Neural cell (in vitro differentiated cells): Measurements from ENCODE around the gene TEFM.

Experiments
- EP300 ChIP-seq: fragments of 450-650 bp; conservative IDR thresholded peaks from 2 replicates; pipeline ENCODE4 v1.6.1; 2014; ENCODE audit warnings: antibody characterized with exemption, mild to moderate bottlenecking, moderate library complexity; ENCODE audit not compliant: poor library complexity, severe bottlenecking
- EZH2 ChIP-seq: fragments of 200-600, 300-800 bp; shearing (Covaris generic), sonication (generic); IDR thresholded peaks from 2 replicates; pipeline ENCODE4 v1.6.1; 2014; ENCODE audit warnings: antibody characterized with exemption, low read length, borderline replicate concordance, mild to moderate bottlenecking; ENCODE audit not compliant: insufficient read depth, poor library complexity, severe bottlenecking
- MXI1 ChIP-seq: fragments of 450-650 bp; conservative IDR thresholded peaks from 2 replicates; pipeline ENCODE4 v1.6.1; 2014; ENCODE audit warnings: antibody characterized with exemption, mild to moderate bottlenecking; ENCODE audit not compliant: poor library complexity, severe bottlenecking
- POLR2AphosphoS5 ChIP-seq: IDR thresholded peaks from 2 replicates; pipeline ENCODE4 v1.6.1; 2012
- RAD21 ChIP-seq: fragments of 450-650 bp; conservative IDR thresholded peaks from 2 replicates; pipeline ENCODE4 v1.6.1; 2014; ENCODE audit warnings: antibody characterized with exemption, mild to moderate bottlenecking, moderate library complexity
- TAF1 ChIP-seq: IDR thresholded peaks from 2 replicates; pipeline ENCODE4 v1.6.1; 2012; ENCODE audit warnings: low read depth
- TF ChIP-seq, protein P1 (sequence below): fragments of 450-650 bp; IDR thresholded peaks from 2 replicates; pipeline ENCODE4 v1.5.1; 2014; ENCODE audit warnings: antibody characterized with exemption, mild to moderate bottlenecking, moderate library complexity; ENCODE audit not compliant: poor library complexity, severe bottlenecking
- TF ChIP-seq, protein P2 (sequence below): IDR thresholded peaks from 2 replicates; pipeline ENCODE4 v1.6.1; 2012; ENCODE audit warnings: borderline replicate concordance

DNA sequence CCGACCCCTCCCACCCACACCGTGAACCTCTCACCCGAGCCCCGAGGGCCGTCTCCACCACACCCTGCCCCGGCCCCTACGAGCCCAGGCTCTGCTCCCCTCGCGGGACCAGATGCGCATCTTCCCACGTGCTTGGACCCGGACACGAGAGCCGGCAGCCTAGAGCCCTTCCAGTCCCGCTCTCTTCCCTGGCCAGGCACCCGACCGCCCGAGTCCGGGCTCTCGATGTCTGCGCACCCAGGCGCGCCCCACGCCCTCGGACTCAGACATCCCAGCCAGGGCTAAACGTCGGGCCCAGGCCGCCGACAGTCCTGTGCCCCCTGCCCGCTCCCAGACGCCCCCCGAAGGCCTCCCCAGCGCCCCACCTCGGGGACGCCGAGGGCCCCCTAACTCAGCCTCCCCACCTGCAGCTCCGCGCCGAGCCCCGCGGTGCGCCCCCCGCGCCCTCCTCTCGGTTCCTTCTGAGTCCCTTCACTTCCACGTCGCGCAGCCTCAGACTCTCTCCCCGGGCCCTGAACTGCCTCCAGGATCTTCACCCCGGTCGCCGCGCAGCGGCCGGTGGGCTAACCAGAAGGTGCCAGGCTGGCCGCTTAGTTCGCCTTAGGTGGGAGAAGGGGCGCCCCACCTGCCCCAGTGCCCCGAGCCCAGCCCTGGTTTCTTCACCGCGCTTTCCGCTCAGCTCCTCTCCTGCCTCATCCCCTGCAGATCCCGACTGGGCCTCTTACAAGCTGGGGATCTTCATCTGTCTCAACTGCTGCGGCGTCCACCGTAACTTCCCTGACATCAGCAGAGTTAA lies 16.4 kb upstream of the TEFM start:
- TF ChIP-seq, protein P1, sequence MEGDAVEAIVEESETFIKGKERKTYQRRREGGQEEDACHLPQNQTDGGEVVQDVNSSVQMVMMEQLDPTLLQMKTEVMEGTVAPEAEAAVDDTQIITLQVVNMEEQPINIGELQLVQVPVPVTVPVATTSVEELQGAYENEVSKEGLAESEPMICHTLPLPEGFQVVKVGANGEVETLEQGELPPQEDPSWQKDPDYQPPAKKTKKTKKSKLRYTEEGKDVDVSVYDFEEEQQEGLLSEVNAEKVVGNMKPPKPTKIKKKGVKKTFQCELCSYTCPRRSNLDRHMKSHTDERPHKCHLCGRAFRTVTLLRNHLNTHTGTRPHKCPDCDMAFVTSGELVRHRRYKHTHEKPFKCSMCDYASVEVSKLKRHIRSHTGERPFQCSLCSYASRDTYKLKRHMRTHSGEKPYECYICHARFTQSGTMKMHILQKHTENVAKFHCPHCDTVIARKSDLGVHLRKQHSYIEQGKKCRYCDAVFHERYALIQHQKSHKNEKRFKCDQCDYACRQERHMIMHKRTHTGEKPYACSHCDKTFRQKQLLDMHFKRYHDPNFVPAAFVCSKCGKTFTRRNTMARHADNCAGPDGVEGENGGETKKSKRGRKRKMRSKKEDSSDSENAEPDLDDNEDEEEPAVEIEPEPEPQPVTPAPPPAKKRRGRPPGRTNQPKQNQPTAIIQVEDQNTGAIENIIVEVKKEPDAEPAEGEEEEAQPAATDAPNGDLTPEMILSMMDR: no peak
- TF ChIP-seq, protein P2, sequence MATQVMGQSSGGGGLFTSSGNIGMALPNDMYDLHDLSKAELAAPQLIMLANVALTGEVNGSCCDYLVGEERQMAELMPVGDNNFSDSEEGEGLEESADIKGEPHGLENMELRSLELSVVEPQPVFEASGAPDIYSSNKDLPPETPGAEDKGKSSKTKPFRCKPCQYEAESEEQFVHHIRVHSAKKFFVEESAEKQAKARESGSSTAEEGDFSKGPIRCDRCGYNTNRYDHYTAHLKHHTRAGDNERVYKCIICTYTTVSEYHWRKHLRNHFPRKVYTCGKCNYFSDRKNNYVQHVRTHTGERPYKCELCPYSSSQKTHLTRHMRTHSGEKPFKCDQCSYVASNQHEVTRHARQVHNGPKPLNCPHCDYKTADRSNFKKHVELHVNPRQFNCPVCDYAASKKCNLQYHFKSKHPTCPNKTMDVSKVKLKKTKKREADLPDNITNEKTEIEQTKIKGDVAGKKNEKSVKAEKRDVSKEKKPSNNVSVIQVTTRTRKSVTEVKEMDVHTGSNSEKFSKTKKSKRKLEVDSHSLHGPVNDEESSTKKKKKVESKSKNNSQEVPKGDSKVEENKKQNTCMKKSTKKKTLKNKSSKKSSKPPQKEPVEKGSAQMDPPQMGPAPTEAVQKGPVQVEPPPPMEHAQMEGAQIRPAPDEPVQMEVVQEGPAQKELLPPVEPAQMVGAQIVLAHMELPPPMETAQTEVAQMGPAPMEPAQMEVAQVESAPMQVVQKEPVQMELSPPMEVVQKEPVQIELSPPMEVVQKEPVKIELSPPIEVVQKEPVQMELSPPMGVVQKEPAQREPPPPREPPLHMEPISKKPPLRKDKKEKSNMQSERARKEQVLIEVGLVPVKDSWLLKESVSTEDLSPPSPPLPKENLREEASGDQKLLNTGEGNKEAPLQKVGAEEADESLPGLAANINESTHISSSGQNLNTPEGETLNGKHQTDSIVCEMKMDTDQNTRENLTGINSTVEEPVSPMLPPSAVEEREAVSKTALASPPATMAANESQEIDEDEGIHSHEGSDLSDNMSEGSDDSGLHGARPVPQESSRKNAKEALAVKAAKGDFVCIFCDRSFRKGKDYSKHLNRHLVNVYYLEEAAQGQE: no peak
- TF ChIP-seq EZH2 (no peak), MXI1 (no peak), POLR2AphosphoS5 (no peak), RAD21 (no peak), EP300 (no peak), TAF1 (no peak)
